Thoracic aorta (tissue), 2 donors: ENCODE measurements around the gene ANKMY1. TPM values are rescaled to one million over a fixed set of nuclear protein-coding genes. Genes with fewer than 3 reads are reported as not detected.

Experiments
- ATAC-seq: fragments of 150-250 bp; one replicate; pipeline ENCODE4 v1.8.0; 2017; ENCODE audit warnings: low read depth; ENCODE audit not compliant: insufficient number of reproducible peaks, low FRiP score
- DNase-seq: peaks from one replicate; pipeline ENCODE4 v3.0.0-alpha.2; 2020; ENCODE audit warnings: low spot score
- H3K27ac ChIP-seq, 2 donors: fragments of 200-600 bp; sonication (generic); 1 replicate in 1 of 2; 2 replicates in 1 of 2; pipeline ENCODE4 v1.5.1; 2016; ENCODE audit warnings: mild to moderate bottlenecking in 2 of 2, moderate library complexity in 2 of 2
- H3K27me3 ChIP-seq: fragments of 200-600 bp; sonication (generic); replicated peaks from 2 replicates; pipeline ENCODE4 v1.6.0; 2016; ENCODE audit warnings: mild to moderate bottlenecking; ENCODE audit not compliant: insufficient read depth
- H3K36me3 ChIP-seq: fragments of 200-600 bp; sonication (generic); one replicate; pipeline ENCODE4 v1.5.1; 2016
- H3K4me1 ChIP-seq, 2 donors: fragments of 200-600 bp; sonication (generic); 1 replicate in 1 of 2; 2 replicates in 1 of 2; pipeline versions ENCODE4 v1.5.1 to v1.6.0; 2016; ENCODE audit warnings: low read depth in 2 of 2, mild to moderate bottlenecking in 1 of 2; ENCODE audit not compliant: control insufficient read depth in 1 of 2
- H3K4me3 ChIP-seq: fragments of 200-600 bp; sonication (generic); 2 replicates; pipeline ENCODE4 v1.5.1; 2016; ENCODE audit warnings: mild to moderate bottlenecking
- H3K9me3 ChIP-seq: fragments of 200-600 bp; sonication (generic); 2 replicates; pipeline ENCODE4 v1.5.1; 2016
- CTCF ChIP-seq: fragments of 200-600 bp; sonication (generic); IDR thresholded peaks from one replicate; pipeline ENCODE4 v1.5.1; 2019; ENCODE audit warnings: antibody characterized with exemption
- total RNA-seq, 2 donors: library from RNA; depleted of rRNA; stranded (reverse); fragments of >200 nt; gene quantifications; one replicate each; pipeline versions ENCODE4 v1.1.0 to v1.2.3, GENCODE V29; 2016

Gene ANKMY1
- total RNA-seq, 2 donors from 2014 or later = 20.0 to 44.8 TPM

- H3K36me3 ChIP-seq = no peaks in the 10 kb centered on the region
- no peak for DNase-seq
- TF ChIP-seq CTCF = no peak
- H3K4me3 ChIP-seq = peak overlapping the region; percentile 99
- no peak for ATAC-seq
- H3K9me3 ChIP-seq = no peaks in the 10 kb centered on the region
- peaks cover 22 to 49% of the 10 kb centered on the region in 2 donors for H3K4me1 ChIP-seq
- H3K27ac ChIP-seq = peak overlapping the region; percentile 88 to 92
- no peaks in the 10 kb centered on the region for H3K27me3 ChIP-seq
These were observed 120.9 kb downstream of the ANKMY1 start for GRCh38 chr2:240436683-240437550.

GRCh38 chr2:240435948-240436682 lies 121.7 kb downstream of the ANKMY1 start:
- no peak for TF ChIP-seq CTCF
- Histone ChIP-seq H3K36me3 (no peaks in the 10 kb centered on the region), H3K27me3 (no peaks in the 10 kb centered on the region), H3K27ac (peak overlapping the region; percentile 88 to 92), H3K4me3 (peak overlapping the region; percentile 99), H3K4me1 (peaks cover 22 to 49% of the 10 kb centered on the region in 2 donors), H3K9me3 (no peaks in the 10 kb centered on the region)
- no peak for ATAC-seq
- no peak for DNase-seq

- Histone ChIP-seq H3K4me3 (peak within 1 kb of the TSS; percentile 99), H3K9me3 (no peaks in the 10 kb centered on the region), H3K27ac (peak within 1 kb of the TSS; percentile 92), H3K4me1 (peaks cover 22 to 49% of the 10 kb centered on the region in 2 donors), H3K36me3 (no peaks in the 10 kb centered on the region), H3K27me3 (no peaks in the 10 kb centered on the region)
- ATAC-seq (peak; percentile 54), DNase-seq (no peak)
- TF ChIP-seq CTCF = no peak
These were observed 122.3 kb downstream of the ANKMY1 start, which contains the start of gene GPC1 for GRCh38 chr2:240435457-240435947. TSS of gene GPC1 (plus strand) at chr2:240435663. CDS start at chr2:240435919, 256 bp downstream.

GRCh38 chr2:240434728-240435456 lies 122.9 kb downstream of the ANKMY1 start:
- ATAC-seq = peak; percentile 61
- peaks cover 22 to 49% of the 10 kb centered on the region in 2 donors for H3K4me1 ChIP-seq
- peak overlapping the region; percentile 99 for H3K4me3 ChIP-seq

More at GRCh38 chr2:240434728-240435456, 122.9 kb downstream of the ANKMY1 start:
- peak; percentile 57 for DNase-seq
- no peaks in the 10 kb centered on the region for H3K36me3 ChIP-seq
- no peak for TF ChIP-seq CTCF
- no peaks in the 10 kb centered on the region for H3K27me3 ChIP-seq
- H3K9me3 ChIP-seq = no peaks in the 10 kb centered on the region
- peak overlapping the region; percentile 91 to 92 for H3K27ac ChIP-seq
